DMS79 treated with DMSO at 0.1 percent for 48 hours (cell line): ENCODE measurements around the gene RETSAT.

Experiments
- DNase-seq: peaks from one replicate; lab custom pipeline; 2025; lab: John Stamatoyannopoulos, UW

RETSAT gene

DNA sequence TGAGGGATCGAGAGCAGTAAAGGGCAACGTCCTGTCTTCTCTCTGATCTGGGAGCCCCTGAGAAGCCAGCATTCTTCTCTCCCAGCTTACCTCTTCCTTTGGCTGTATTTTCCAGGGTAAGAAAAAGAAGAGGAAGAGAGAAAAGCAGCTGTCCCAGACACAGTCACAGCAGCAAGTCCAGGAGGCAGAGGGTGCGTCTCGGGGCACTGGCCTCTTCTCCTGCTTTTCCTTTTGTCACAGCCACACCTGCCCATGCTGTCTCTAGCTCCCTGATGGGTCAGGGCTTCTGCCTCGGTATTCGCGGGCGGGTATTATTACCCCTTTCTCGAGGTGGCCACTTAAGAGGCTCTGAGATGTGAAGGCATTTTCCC is 46.8 kb downstream of the RETSAT start:
- no peak for DNase-seq

DNA sequence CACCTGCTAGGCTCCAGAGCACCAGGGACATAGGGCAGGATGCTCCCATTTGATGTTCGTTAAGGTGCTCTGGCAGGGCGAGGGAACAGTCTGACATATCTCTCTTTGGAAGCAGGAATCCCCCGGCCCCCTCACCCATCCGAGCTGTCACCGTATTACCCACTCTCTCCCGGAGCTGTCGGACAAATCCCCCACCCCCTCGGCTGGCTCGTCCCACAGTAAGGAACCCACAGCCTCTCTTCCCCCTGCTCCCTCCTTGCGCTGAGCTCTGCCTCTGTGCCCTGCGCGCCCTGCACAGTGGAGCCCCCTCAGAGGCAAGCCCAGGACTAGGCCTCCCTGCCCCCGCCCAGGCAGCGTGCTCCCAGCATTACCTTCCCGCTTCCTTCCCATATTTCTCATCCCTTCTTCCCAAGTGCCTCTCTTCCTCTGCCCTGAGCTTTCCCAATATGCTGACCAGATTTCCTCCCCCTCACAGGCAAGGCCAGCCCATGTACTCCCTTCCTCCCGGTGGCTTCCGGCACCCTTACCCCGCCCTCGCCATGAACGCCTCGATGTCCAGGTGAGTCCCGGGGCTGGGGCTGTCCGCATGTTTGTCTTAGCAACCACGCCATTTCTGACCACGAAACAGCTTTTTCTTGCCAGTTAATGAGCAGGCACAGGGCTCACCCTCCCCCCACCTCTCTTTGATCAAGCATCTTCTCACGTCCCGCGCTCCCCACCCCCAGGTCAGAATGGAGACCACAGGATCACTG is 50.4 kb downstream of the RETSAT start:
- no peak for DNase-seq

DNA sequence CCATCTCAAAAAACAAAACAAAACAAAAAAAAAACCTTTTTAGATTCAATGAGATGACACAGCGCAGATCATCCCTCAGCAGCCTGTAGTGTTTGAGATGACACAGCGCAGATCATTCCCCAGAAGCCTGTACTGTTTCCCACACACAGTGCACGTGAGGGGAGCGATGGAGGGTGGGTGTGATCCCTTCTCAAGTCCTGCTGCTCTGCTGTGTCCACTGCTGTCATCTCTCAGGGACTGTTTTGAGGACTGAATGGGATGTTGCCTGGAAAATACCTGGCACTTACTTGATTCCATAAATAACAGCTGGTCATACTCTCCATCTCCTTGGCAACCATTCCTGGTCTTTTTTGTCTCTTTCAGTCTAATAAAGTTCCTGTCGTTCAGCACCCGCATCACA is 52.2 kb downstream of the RETSAT start:
- no peak for DNase-seq
